Thoracic aorta (tissue), 2 donors: Measurements from ENCODE around the gene PIGZ. TPM values are rescaled to one million over a fixed set of nuclear protein-coding genes. Genes with fewer than 3 reads are reported as not detected.

ENCODE experiments used
- ATAC-seq: fragments of 150-250 bp; one replicate; pipeline ENCODE4 v1.8.0; 2017; ENCODE audit warnings: low read depth; ENCODE audit not compliant: insufficient number of reproducible peaks, low FRiP score
- DNase-seq: peaks from one replicate; pipeline ENCODE4 v3.0.0-alpha.2; 2020; ENCODE audit warnings: low spot score
- H3K27ac ChIP-seq, 2 donors: fragments of 200-600 bp; sonication (generic); 1 replicate in 1 of 2; 2 replicates in 1 of 2; pipeline ENCODE4 v1.5.1; 2016; ENCODE audit warnings: mild to moderate bottlenecking in 2 of 2, moderate library complexity in 2 of 2
- H3K27me3 ChIP-seq: fragments of 200-600 bp; sonication (generic); replicated peaks from 2 replicates; pipeline ENCODE4 v1.6.0; 2016; ENCODE audit warnings: mild to moderate bottlenecking; ENCODE audit not compliant: insufficient read depth
- H3K36me3 ChIP-seq: fragments of 200-600 bp; sonication (generic); one replicate; pipeline ENCODE4 v1.5.1; 2016
- H3K4me1 ChIP-seq, 2 donors: fragments of 200-600 bp; sonication (generic); 1 replicate in 1 of 2; 2 replicates in 1 of 2; pipeline versions ENCODE4 v1.5.1 to v1.6.0; 2016; ENCODE audit warnings: low read depth in 2 of 2, mild to moderate bottlenecking in 1 of 2; ENCODE audit not compliant: control insufficient read depth in 1 of 2
- H3K4me3 ChIP-seq: fragments of 200-600 bp; sonication (generic); 2 replicates; pipeline ENCODE4 v1.5.1; 2016; ENCODE audit warnings: mild to moderate bottlenecking
- H3K9me3 ChIP-seq: fragments of 200-600 bp; sonication (generic); 2 replicates; pipeline ENCODE4 v1.5.1; 2016
- CTCF ChIP-seq: fragments of 200-600 bp; sonication (generic); IDR thresholded peaks from one replicate; pipeline ENCODE4 v1.5.1; 2019; ENCODE audit warnings: antibody characterized with exemption
- total RNA-seq, 2 donors: library from RNA; depleted of rRNA; stranded (reverse); fragments of >200 nt; gene quantifications; one replicate each; pipeline versions ENCODE4 v1.1.0 to v1.2.3, GENCODE V29; 2016

Gene PIGZ
- total RNA-seq, 2 donors from 2014 or later = 11.0 to 17.4 TPM

GRCh38 chr3:196990601-196991007, 22.0 kb upstream of the PIGZ start:
- Histone ChIP-seq H3K27ac (no peak overlapping the region), H3K9me3 (no peaks in the 10 kb centered on the region), H3K27me3 (no peaks in the 10 kb centered on the region), H3K4me3 (no peak overlapping the region), H3K36me3 (no peaks in the 10 kb centered on the region), H3K4me1 (no peaks in the 10 kb centered on the region)
- no peak for ATAC-seq
- TF ChIP-seq CTCF = no peak
- DNase-seq = no peak

- H3K27ac ChIP-seq = no peak overlapping the region
- ATAC-seq (no peak), DNase-seq (no peak)
- no peak for TF ChIP-seq CTCF
- H3K4me3 ChIP-seq = no peak overlapping the region
- H3K4me1 ChIP-seq = no peaks in the 10 kb centered on the region
- no peaks in the 10 kb centered on the region for H3K9me3 ChIP-seq
- no peaks in the 10 kb centered on the region for H3K36me3 ChIP-seq
- no peaks in the 10 kb centered on the region for H3K27me3 ChIP-seq
Measured at GRCh38 chr3:196989721-196990262, 21.2 kb upstream of the PIGZ start.

- ATAC-seq (no peak), DNase-seq (no peak)
- H3K36me3 ChIP-seq = no peaks in the 10 kb centered on the region
Measured at GRCh38 chr3:196988241-196989029, 19.8 kb upstream of the PIGZ start.

GRCh38 chr3:196987022-196987421, 18.4 kb upstream of the PIGZ start:
- DNase-seq = no peak
- Histone ChIP-seq H3K36me3 (no peaks in the 10 kb centered on the region), H3K27me3 (no peaks in the 10 kb centered on the region), H3K4me3 (no peak overlapping the region), H3K4me1 (no peaks in the 10 kb centered on the region), H3K9me3 (no peaks in the 10 kb centered on the region), H3K27ac (no peak overlapping the region)
- ATAC-seq = no peak
- no peak for TF ChIP-seq CTCF

More at GRCh38 chr3:196988241-196989029, 19.8 kb upstream of the PIGZ start:
- Histone ChIP-seq H3K9me3 (no peaks in the 10 kb centered on the region), H3K27me3 (no peaks in the 10 kb centered on the region), H3K4me1 (no peaks in the 10 kb centered on the region), H3K27ac (no peak overlapping the region), H3K4me3 (no peak overlapping the region)
- TF ChIP-seq CTCF = no peak

- ATAC-seq = no peak
- Histone ChIP-seq H3K4me3 (no peak overlapping the region), H3K9me3 (no peaks in the 10 kb centered on the region), H3K27me3 (no peaks in the 10 kb centered on the region), H3K27ac (no peak overlapping the region), H3K36me3 (no peaks in the 10 kb centered on the region), H3K4me1 (no peaks in the 10 kb centered on the region)
- TF ChIP-seq CTCF = no peak
- DNase-seq = no peak
Measured at GRCh38 chr3:196985954-196986885, 17.6 kb upstream of the PIGZ start.
